Esophagus (tissue), 2 donors: ENCODE results near the gene IER3. TPM values are rescaled to one million over a fixed set of nuclear protein-coding genes. Genes with fewer than 3 reads are reported as not detected.
"Not testable (repeated sequence)": the region's sequence is repeated elsewhere in the genome, so short reads cannot be mapped to it uniquely, and the experiment has no call there.

Source experiments
- H3K27ac ChIP-seq, 2 donors: one replicate each; pipeline ENCODE4 v1.5.1; 2013; ENCODE audit warnings: low read depth in 2 of 2, mild to moderate bottlenecking in 2 of 2, inconsistent platforms in 1 of 2, low read length in 1 of 2, moderate library complexity in 1 of 2
- H3K27me3 ChIP-seq, 2 donors: one replicate each; pipeline ENCODE4 v1.6.1; 2013; ENCODE audit warnings: low read length in 2 of 2, control low read depth in 1 of 2, mild to moderate bottlenecking in 1 of 2; ENCODE audit not compliant: insufficient read depth in 2 of 2, control insufficient read depth in 1 of 2
- H3K36me3 ChIP-seq, 2 donors: one replicate each; pipeline ENCODE4 v1.6.1; 2013; ENCODE audit warnings: low read length in 1 of 2; ENCODE audit not compliant: control insufficient read depth in 2 of 2, insufficient read depth in 2 of 2
- H3K4me1 ChIP-seq, 2 donors: one replicate each; pipeline ENCODE4 v1.6.1; 2013; ENCODE audit warnings: low read length in 1 of 2; ENCODE audit not compliant: control insufficient read depth in 2 of 2, insufficient read depth in 2 of 2
- H3K4me3 ChIP-seq, 2 donors: one replicate each; pipeline ENCODE4 v1.5.1; 2013; ENCODE audit warnings: low read length in 2 of 2, mild to moderate bottlenecking in 2 of 2, low read depth in 1 of 2, moderate library complexity in 1 of 2
- H3K9me3 ChIP-seq, 2 donors: one replicate each; pipeline ENCODE4 v1.6.1; 2013; ENCODE audit warnings: mild to moderate bottlenecking in 2 of 2, low read depth in 1 of 2, low read length in 1 of 2, moderate library complexity in 1 of 2; ENCODE audit not compliant: control insufficient read depth in 2 of 2, insufficient read depth in 1 of 2
- WGBS, 2 donors: extraction: QIAGEN DNeasy Blood & Tissue Kit; methylation state at CpG; one replicate each; pipeline ENCODE4 v1.1.7; 2013; 5-methylcytosine and 5-hydroxymethylcytosine counted together
- polyA plus RNA-seq, 2 donors: library from polyadenylated mRNA; stranded (reverse); fragments of 200-250 nt; gene quantifications; one replicate each; pipeline ENCODE4 v1.2.3, GENCODE V29; 2013
- donor health status: healthy with polysubstance abuse.
- donor health status: Bipolar disorder and iron deficiency.

Gene IER3
- polyA plus RNA-seq, 2 donors, result 178 to 187 TPM

GRCh38 chr6:30763155-30763617 is 18.8 kb upstream of the IER3 start:
- Histone ChIP-seq H3K4me3 (no peak overlapping the region), H3K27me3 (no peaks in the 10 kb centered on the region), H3K4me1 (peaks cover 3 to 12% of the 10 kb centered on the region in 2 donors), H3K9me3 (no peaks in the 10 kb centered on the region), H3K27ac (peak overlapping the region in 1 of 2 donors; percentile 73), H3K36me3 (no peaks in the 10 kb centered on the region)
- WGBS, 2 donors, result 86 to 95% methylated on average over 1 of the region's 1 CpG

GRCh38 chr6:30761791-30762429 is 17.6 kb upstream of the IER3 start:
- Histone ChIP-seq H3K27me3 (no peaks in the 10 kb centered on the region), H3K4me3 (no peak overlapping the region), H3K9me3 (no peaks in the 10 kb centered on the region), H3K27ac (peak overlapping the region; percentile 49 to 76), H3K36me3 (no peaks in the 10 kb centered on the region), H3K4me1 (peaks cover 3 to 12% of the 10 kb centered on the region in 2 donors)
- 70 to 77% methylated on average over 4 of the region's 4 CpGs for WGBS, 2 donors

- 59 to 63% methylated on average over 8 of the region's 8 CpGs for WGBS, 2 donors
- Histone ChIP-seq H3K4me1 (peaks cover 3 to 12% of the 10 kb centered on the region in 2 donors), H3K27me3 (no peaks in the 10 kb centered on the region), H3K27ac (peak overlapping the region; percentile 79 to 80), H3K4me3 (no peak overlapping the region), H3K36me3 (no peaks in the 10 kb centered on the region), H3K9me3 (no peaks in the 10 kb centered on the region)
Measured at GRCh38 chr6:30760549-30760948, 16.2 kb upstream of the IER3 start.

GRCh38 chr6:30759575-30760239 is 15.4 kb upstream of the IER3 start:
- Histone ChIP-seq H3K4me3 (no peak overlapping the region), H3K4me1 (peaks cover 3 to 12% of the 10 kb centered on the region in 2 donors), H3K36me3 (no peaks in the 10 kb centered on the region), H3K9me3 (no peaks in the 10 kb centered on the region), H3K27ac (peak overlapping the region in 1 of 2 donors; percentile 9), H3K27me3 (no peaks in the 10 kb centered on the region)
- 88 to 90% methylated on average over 10 of the region's 10 CpGs for WGBS, 2 donors

GRCh38 chr6:30757261-30757904 is 13.0 kb upstream of the IER3 start:
- Histone ChIP-seq H3K9me3 (no peaks in the 10 kb centered on the region), H3K36me3 (no peaks in the 10 kb centered on the region), H3K27ac (peak overlapping the region in 1 of 2 donors; percentile 57), H3K4me1 (peaks cover 3 to 7% of the 10 kb centered on the region in 2 donors), H3K27me3 (no peaks in the 10 kb centered on the region), H3K4me3 (no peak overlapping the region)
- WGBS, 2 donors, result 95 to 96% methylated on average over 1 of the region's 1 CpG

- not testable (repeated sequence) for H3K27me3 ChIP-seq, H3K9me3 ChIP-seq, H3K4me1 ChIP-seq, H3K27ac ChIP-seq, H3K4me3 ChIP-seq, H3K36me3 ChIP-seq
- 87 to 93% methylated on average over 7 of the region's 7 CpGs for WGBS, 2 donors
Measured at GRCh38 chr6:30756405-30757003, 12.2 kb upstream of the IER3 start.

GRCh38 chr6:30754631-30755030 is 10.3 kb upstream of the IER3 start:
- WGBS, 2 donors, result 70 to 81% methylated on average over 3 of the region's 3 CpGs
- Histone ChIP-seq H3K27ac (peak overlapping the region in 1 of 2 donors; percentile 30), H3K36me3 (no peaks in the 10 kb centered on the region), H3K4me3 (no peak overlapping the region), H3K27me3 (no peaks in the 10 kb centered on the region), H3K4me1 (peaks cover under 1 to 5% of the 10 kb centered on the region in 2 donors), H3K9me3 (no peaks in the 10 kb centered on the region)

- Histone ChIP-seq H3K4me3 (peak overlapping the region in 1 of 2 donors; percentile 12), H3K9me3 (no peaks in the 10 kb centered on the region), H3K36me3 (no peaks in the 10 kb centered on the region), H3K27ac (peak overlapping the region; percentile 85 to 99), H3K27me3 (no peaks in the 10 kb centered on the region), H3K4me1 (peaks cover 0 to 14% of the 10 kb centered on the region in 2 donors)
- WGBS, 2 donors, result 17 to 46% methylated on average over 12 of the region's 12 CpGs
Measured at GRCh38 chr6:30752157-30752927, 8.0 kb upstream of the IER3 start.

- no peaks in the 10 kb centered on the region for H3K27me3 ChIP-seq
- H3K9me3 ChIP-seq, result no peaks in the 10 kb centered on the region
- no peak overlapping the region for H3K4me3 ChIP-seq
- peaks cover 0 to 14% of the 10 kb centered on the region in 2 donors for H3K4me1 ChIP-seq
- H3K27ac ChIP-seq, result peak overlapping the region; percentile 72 to 89
- H3K36me3 ChIP-seq, result no peaks in the 10 kb centered on the region
Measured at GRCh38 chr6:30750379-30750668, 6.0 kb upstream of the IER3 start.
